ENCODE measurements around the gene NOTCH1.
"Not testable (repeated sequence)": the region's sequence is repeated elsewhere in the genome, so short reads cannot be mapped to it uniquely, and the experiment has no call there.

The NOTCH1 gene

DNA sequence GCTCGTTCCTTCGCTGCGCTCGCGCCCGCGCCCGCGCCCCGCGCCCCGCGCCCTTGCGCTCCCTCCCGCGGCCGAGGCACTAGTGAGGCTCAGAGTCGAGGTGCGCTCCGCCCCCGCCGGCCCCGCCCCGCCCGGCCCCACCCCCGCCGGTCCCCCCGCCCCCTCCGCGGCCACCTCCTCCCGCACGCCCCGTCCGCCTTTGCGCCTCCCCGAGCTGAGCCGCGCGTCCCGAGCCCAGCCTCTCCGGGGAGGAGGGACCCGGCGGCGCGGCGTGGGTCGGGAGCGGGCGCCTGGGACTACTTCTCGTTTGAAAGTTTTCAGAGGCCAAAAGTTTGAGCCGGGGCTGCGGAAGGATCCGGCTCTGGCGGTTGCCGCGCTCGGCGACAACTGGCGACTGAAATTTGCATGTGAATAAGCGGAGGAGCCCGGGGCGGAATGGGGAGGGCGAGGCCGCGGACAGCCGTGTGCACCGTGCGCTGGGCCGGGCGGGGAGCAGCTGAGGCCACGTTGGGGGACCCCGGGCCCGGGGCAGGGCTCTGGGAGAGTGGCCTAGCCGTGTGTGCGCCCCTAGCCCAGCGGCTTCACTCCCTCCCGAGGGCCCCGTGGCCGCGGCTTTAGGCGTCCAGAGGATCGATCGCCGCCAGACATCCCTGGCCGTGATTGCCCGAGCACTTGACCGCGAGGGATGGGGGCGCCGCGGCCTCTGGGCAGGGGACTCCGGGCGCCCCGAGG is at the start of gene NOTCH1:
Gene NOTCH1 (minus strand): TSS at position 84 of the 732 bp plus-strand sequence. CDS start 262 bp downstream, outside the sequence.
- peak; percentile 80 to 83 for DNase-seq (ENCODE audit: low read depth in 2 of 2)

DNA sequence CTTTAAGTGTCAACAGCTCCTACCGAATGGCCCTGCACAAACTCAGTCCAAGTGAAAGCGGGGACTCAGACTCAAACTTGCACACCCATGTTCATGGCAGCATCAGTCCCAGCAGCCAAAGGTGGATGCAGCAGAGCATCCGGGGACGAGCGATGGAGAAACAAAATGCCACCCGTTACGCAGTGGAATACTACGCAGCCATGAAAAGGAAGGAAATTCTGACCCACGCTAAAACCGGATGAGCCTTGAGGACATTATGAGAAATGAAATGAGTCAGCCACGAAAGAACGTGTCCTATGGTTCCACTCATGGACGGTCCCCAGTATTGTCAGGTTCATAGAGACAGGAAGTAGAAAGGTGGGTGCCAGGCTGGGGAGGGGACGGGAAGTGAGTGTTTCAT is 48.6 kb upstream of the NOTCH1 start:
- no peak for DNase-seq (ENCODE audit: low read depth in 2 of 2)

DNA sequence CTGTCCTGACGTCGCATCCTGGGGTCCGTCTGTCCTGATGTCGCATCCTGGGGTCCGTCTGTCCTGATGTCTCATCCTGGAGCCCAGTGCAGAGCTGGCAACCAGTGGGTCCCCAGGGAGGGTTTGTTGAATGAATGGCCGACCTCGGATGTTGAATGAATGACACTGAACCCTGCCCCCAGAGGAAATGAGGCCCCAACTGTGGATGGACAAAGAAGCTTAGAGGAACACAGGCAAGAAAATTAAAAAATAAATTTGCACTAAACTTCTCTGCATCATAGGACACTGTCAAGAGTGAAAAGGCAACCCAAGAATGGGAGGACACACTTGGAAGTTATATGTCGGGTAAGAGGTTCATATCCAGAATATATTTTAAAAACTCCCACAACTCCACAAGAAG is 47.7 kb upstream of the NOTCH1 start:
- DNase-seq (ENCODE audit: low read depth in 2 of 2), result no peak

DNA sequence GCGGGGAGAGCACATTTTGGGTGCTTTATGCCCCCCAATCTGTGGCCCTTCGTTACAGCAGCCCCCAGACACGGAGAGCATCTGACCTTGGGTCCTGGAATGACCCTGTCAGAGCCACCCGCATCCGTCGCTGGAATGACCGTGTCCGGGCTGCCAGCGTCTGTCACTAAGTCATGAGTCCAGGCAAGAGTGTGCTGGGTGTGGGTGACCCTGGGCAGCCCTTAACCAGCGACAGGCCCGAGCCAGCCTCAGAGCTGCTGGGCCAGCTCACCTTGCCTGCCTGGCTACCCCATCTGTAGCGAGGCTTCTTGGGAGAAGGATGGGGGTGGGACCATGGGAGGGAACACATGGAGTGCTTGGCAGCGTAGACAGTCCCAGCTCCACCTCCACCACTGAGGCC is 46.8 kb upstream of the NOTCH1 start:
- DNase-seq (ENCODE audit: low read depth in 2 of 2), result no peak

DNA sequence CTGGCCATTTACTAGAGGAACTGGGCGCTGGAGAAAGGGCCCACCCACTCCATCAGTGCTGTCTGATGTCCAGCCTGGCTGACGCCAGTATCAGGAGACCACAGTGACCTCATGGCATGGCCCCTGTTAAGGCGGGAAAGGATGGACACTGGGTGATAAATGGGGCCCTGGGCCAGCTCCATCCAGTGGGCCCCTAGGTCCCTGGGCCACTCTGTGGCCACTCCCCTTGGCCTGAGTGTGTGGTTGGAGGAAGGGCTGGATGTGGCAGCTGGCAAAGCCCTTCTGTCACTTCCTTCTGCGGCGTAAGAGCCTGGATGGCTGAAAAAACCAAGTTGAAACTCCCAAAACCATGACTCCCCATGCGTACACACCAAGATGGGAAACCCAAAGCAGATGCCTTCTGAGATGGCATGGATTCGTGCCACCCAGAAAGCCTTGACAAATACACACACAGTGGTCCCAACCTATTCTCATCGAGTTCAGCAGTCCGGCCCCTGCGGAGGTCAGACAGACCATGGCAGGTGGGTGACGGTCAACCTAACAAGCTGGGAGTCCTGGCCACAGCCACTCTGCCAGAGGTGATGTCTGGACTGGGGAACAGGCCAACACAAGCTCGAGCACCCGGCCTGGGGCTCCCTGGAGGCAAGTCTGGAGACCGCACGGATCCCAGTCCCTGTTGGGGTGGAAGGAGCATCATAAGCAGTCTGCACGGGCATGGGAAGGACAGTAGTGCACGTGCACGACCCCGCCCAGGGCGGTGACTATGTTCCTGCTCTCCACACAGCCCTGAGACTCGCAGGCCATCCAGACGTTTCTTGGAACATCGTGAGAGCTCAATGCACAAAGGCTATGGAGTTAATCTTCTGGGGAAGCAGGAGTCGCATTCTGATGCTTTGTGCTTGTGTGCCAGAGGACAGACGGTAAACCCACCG is 45.2 kb upstream of the NOTCH1 start:
- no peak for DNase-seq (ENCODE audit: low read depth in 2 of 2)

DNA sequence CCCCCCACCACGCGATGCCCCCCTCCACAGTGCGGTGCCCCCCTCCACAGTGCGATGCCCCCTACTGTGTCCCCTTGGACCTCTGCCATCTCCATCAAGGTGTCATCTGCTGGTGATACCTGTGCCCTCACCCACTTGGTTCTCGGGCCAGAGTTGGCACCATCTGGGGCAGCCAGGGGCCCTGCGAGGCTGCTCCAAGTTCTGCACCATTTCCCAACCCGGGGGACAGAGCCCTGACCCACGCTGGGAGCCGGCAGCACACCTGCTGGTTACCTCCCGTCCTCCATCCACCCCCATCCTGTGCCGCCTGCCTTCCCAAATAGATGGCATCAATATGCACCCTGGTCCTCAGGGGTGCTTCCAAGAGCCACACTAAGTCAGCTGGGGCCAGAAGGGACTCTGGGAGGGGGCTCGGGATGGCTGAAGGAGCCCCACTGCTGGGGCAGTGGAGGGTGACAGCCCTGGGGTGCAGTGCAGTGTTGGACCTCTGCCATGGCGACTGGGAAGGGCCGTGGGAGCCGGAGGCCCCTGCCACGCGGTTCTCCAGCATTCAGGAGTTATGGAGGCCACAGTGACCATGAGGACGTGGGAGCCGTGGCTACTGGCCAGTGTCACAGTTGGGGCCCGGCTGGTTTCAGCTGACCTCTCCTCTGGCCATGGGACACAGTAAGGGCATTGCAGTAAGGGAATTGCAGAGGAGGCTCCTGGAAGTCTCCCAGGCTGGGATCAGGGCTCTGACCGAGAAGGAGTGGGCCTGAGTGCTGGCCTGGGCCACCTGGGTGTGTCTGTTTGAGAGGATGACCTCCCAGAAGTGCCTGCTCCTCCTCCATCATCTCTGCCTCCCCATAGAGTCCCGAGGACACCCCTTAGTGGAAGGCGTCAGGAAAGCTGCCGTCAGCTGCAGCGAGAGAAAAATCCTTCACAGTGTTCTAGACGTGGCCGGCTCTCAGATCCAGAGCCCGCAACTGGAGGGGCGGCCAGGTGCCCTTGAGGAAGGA is 44.2 kb upstream of the NOTCH1 start:
- no peak for DNase-seq (ENCODE audit: low read depth in 2 of 2)

DNA sequence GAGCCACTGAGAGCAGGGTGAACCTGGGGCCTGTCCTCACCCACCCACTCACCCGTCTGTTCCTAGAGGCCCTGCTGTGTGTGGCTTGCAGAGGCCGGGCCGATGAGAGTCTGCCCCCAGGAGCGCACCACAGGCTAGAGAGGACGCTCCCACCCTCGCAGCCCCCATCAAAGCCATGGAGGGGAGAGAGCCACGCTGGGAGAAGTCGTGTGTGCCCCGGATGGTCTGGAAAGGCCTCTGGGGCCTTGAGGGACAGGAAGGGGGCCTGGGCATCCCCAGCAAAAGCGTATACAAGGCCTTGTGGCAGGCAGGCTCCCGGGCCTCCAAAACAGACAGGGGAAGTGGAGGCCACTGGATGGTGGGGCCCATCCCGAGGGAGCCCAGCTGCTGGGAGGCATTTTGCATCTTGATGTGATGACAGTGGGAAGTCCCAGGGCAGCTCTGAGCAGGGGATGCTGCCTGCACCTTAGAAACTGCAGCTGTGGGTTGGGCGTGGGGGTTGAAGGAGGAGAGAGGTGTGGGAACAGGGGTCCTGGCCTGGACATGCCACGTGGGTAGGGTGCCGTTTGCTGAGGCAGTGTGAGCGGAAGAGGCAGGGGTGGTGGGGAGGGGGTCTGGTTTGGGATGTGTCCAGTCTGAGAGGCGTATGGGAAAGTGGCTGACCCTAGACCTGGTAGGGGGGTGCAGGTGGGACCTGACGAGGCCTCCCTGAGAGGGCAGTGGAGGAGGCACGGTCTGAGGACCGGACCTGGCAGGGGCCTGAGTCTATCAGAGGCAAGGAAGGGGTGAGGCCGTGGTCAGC is 43.0 kb upstream of the NOTCH1 start:
- DNase-seq (ENCODE audit: low read depth in 2 of 2), result no peak

DNA sequence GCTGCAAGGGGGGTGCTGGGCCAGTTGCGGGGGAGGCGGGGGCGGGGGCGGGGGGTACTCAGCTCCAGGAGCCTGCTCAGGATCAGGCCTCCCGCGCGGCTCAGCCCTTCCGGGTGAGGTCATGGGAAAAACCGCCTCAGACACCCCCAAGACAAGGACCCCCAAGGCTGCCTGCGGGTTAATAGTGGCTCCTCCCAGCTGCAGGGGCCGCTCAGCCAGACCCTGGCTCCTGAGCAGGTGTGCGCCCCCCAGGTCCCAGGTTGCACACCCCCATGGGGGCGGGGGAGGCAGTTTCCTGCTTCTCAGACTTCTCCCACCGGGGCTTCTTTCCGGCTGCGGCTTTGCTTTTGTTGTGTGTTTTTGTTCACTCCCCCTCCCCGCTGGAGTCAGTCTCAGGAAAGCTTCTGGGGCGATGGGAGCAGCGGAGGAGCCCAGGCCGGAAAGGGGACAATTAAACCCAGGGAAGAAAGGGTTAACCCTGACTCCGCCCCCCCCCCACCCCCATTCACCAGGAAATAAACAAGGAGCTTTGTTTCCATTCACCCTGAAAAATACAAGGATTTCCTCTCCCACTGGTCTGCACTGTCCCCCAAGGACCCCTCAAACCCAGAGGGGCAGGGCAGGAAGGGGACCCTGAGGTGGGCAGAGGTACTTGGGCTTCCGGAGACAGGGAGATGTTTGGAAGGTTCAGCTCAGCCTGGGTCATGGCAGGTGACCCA is 42.3 kb upstream of the NOTCH1 start:
- no peak for DNase-seq (ENCODE audit: low read depth in 2 of 2)

DNA sequence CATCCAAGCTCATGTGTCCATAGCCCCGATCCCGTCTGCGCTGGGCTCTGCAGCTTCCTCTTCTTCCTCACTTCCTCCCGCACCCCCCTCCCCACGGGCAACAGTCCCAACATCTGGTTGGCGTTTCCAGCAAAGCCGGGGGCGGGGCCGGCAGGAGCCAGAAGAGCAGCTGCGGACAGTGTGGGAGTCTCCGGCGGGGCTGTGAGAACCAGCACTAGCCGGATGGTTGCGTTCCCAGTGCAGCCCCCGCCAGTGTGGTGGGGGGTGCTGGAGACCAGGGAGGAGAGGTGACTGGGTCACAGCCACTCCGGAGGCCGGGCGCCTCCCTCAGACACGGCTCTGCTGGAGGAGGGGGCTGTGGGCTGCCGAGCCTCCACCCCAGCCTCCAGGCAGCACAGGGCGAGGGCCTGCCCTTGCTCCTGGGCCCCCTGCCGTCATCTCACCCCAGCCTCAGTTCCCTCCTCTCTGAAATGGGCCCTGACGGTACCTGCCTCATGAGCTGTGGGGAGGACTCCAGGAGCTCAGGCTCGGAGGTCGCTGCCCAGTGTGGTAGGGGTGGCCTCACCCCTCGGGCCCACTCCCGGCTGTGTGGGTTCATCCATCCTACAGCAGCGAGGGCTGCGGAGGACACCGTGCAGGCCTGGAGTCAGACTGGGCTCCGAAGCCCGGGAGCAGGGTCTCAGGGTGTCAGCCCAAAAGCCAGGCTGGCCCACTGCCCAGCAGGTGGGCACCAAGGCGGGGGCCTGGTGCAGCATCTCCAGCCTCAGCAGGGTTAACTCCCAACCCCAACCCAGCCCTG is 41.5 kb upstream of the NOTCH1 start:
- DNase-seq (ENCODE audit: low read depth in 2 of 2), result peak; percentile 41 to 45

DNA sequence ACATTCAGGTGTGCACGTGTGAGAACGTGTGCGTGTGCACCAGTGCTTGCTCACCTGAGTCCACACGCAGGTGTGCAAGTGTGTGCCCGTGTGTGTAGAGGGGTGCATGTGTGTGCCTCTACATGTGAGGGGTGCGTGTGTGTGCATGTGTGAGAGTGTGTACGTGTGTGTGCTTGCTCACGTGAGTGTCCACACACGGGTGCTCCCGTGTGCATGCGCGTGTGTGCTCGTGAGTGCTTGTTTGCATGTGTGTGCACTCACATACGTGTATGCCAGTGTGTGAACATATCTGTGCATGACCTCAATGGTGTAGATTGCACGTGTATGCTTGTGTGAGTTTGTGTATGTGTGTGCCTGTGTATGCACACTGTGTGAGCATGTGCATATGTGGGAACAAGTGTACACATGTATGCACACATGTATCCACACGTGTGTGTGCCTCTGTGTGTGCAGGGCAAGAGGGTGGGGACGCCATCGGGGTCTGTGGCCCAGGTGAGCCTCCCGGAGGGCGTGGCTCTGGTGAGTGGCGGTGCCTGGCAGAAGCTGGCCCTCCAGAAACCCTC is 40.6 kb upstream of the NOTCH1 start:
- no peak for DNase-seq (ENCODE audit: low read depth in 2 of 2)

DNA sequence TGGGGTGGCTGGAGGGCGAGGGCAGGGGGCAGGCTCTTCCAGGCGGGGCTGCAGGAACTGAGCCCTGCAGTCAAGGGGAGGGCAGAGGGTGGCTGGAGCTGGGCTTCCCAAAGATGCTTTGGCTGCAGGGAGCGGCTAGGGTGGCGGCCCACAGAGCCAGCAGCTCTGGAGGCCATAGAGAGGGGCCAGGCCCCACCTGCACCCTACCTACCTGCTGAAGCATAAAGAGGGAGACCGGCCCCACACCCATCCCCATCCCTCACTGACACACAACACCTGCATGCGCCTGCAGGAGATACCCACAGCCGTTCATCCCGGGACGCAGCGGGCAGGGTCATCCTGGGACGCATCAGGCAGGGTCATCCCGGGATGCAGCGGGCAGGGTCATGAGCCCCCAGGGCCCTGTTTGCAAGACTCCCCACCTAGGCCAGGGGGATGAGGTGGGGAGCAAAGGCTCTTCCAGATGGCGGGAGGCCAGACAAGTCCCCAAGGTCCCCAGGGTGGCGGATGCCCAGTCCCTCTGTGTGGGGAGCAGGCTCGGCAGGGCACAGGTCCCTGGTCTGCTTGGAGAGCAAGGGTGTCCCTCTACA is 39.8 kb upstream of the NOTCH1 start:
- no peak for DNase-seq (ENCODE audit: low read depth in 2 of 2)

DNA sequence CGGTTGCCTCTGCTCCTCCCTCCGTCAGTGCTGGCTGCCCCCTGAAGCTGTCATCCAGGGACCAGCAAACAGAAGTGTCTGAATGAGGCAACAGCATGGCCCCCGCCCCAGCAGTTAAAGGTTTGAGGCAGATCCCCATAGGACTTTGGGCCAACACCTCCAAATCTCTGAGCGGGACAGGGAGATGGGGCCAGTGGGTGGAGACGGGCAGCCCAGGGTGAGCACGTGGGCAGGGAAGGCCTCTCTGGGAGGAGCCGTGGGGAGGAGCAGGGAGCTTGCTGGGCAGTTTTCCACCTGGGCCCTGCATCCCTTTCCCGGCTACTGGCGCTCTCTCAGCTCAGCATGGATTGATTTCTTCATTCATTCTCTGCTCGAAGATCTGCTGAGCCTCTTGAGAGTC is 39.1 kb upstream of the NOTCH1 start:
- DNase-seq (ENCODE audit: low read depth in 2 of 2), result no peak

DNA sequence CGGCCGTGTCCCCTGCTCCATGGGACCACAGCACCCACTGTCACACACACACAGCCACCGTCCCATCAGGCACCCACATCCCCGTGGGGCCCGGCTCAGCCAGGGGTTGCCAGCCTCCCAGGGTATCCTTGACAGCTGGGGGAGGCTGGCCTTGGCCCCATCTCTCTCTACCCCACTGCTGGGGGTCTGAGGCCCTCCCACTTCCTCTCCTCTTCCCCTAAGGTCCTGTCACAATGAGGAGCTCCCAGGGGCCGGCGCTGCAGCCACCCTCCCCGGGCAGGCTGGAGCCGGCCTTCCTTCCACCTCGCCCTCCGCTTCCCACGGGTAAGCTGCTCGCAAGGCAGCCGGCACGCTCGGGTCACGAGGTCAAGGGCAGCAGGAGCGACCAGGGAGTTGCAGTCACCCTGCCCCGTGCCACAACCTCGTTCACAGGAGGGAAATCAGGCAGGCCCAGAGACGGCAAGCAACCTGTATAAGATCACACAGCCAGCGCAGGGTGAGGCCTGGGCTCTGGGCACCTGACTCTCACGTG is 38.6 kb upstream of the NOTCH1 start:
- no peak for DNase-seq (ENCODE audit: low read depth in 2 of 2)

DNA sequence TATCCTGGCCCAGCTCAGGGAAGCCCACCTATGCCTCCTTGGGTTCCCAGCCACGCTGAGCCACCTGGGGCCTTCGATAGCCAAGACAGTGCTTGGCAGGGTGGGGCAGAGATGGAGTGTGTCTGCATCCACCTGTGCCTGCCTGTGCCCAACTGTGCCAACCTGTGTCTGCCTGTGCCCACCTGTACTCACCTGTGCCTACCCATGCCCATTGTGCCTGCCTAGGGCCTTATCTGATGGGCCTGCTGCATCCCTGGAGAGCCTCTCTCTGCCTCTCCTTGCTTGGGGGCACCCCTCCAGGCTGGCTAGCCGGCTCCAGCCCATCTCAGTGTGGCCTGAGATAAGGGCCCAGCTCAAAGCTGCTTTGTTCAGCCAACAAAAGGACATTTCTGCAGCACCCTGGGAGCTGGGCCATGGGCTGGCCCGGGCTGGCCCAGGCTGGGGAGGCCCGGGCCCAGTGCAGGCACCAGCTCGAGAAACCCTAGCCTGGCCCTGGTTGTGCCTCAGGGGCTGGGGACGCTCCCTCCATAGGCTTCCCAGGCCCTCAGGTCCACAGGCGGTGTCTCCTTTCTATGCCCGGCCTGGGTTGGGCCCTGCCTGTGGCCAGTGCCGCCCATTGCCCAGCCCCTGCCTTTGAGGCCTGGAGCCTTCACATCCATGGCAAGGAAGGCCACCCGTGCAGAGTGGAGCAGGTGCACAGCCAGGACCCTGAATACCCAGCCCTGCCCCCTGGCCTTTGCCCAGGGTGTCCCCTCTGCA is 37.3 kb upstream of the NOTCH1 start:
- no peak for DNase-seq (ENCODE audit: low read depth in 2 of 2)

DNA sequence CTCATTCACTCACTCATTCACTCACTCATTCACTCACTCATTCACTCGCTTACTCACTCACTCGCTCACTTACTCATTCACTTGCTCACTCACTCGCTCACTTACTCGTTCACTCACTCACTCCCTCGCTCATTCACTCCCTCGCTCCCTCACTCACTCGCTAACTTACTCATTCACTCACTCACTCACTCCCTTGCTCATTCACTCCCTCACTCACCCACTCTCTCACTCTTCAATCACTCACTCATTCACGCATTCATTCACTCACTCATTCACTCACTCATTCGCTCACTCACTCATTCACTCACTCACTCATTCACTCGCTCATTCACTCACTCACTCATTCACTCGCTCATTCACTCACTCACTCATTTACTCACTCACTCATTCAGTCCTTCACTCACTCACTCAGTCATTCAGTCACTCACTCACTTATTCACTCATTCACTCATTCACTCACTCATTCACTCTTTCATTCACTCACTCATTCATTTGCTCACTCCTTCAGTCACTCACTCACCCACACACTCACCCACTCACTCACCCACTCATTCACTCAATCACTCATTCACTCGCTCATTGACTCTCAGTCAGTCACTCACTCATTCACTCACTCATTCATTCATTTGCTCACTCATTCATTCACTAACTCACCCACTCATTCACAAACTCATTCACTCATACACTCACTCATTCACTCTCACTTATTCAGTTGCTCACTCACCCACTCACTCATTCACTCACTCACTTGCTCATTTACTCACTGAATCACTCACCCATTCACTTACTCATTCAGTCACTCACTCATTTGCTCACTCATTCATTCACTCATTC is 36.0 kb upstream of the NOTCH1 start:
- no peak for DNase-seq (ENCODE audit: low read depth in 2 of 2)

DNA sequence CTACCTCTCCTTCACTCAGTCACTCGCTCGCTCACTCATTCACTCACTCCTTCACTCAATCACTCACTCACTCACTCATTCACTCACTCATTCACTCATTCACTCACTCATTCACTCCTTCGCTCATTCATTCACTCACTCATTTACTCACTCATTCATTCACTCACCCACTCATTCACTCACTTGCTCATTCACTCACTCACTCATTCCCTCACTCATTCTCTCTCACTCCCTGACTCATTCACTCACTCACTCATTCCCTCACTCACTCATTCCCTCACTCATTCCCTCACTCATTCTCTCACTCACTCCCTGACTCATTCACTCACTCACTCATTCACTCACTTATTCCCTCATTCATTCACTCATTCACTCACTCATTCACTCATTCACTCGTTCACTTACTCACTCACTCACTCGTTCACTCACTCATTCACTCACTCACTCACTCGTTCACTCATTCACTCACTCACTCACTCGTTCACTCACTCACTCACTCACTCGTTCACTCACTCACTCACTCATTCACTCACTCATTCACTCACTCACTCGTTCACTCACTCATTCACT is 33.9 kb upstream of the NOTCH1 start:
- not testable (repeated sequence) for DNase-seq (ENCODE audit: low read depth in 2 of 2)
